IPS DF 4.7 (cell line): Measurements from ENCODE around the gene MEIS1.
"Not testable (repeated sequence)": the region's sequence is repeated elsewhere in the genome, so short reads cannot be mapped to it uniquely, and the experiment has no call there.

Experiments
- DNase-seq: peaks from one replicate; pipeline ENCODE4 v3.0.0-alpha.2; 2013; ENCODE audit warnings: low spot score; ENCODE audit errors: extremely low read depth

MEIS1 gene

GRCh38 chr2:66466433-66466832 lies 31.5 kb downstream of the MEIS1 start:
- DNase-seq = no peak

- no peak for DNase-seq
These were observed 32.8 kb downstream of the MEIS1 start for GRCh38 chr2:66467718-66468117.

GRCh38 chr2:66469214-66469902 lies 34.4 kb downstream of the MEIS1 start:
- no peak for DNase-seq

DNA sequence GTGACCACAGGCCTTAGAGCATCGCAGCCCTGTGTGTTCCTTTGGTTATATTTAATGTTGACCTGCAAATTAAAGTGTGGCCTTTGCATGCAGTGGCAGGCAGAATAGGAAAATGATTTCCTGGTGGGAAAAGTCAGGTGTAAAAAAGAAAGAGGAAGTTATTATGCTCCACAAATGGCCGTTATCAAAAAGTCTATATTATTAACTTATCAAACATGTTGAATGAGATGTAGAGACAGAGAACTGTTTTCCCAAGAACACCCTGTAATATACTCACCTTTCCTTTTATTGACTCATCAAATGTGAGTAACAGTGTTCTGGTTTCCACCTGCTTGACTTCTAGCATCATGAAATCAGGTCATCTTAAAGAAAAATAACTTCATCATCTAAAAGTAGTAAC lies 35.3 kb downstream of the MEIS1 start:
- no peak for DNase-seq

- DNase-seq = no peak
These were observed 37.4 kb downstream of the MEIS1 start for GRCh38 chr2:66472225-66472843.

DNA sequence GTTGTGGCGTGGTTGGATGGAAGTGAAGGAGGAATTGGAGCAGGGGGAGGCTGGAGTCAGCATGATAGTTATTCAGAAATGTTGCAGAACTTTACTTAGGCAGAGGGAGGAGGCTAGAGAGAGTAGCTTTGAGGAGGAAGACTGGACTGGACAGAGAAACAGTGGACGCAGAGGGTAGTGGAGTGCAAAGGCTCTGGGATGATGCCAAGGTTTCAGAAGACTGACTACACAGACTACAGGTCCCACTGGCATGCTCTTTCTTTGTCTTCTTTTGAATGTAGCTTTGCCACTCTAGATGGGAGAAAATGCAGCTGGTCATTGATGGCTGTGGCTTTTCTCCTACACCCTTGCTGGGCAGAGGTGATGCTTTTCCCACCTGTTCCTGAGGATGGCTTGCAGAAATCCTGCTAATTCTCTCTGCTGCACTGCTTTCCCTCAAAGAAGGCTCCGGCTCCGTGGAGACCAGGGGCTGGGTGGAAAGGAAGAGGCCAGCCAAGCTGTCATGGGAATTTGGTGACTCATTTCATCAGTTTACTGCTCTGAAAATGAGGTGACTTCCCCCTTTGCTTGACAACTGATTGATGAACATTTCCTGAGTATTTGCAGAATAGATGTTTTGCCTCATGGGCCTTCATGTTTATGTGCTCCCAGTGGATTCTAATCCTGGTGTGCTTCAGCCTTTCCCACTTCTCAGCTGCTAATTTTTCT lies 42.4 kb downstream of the MEIS1 start:
- DNase-seq = no peak

GRCh38 chr2:66478299-66478698 lies 43.4 kb downstream of the MEIS1 start:
- no peak for DNase-seq

DNA sequence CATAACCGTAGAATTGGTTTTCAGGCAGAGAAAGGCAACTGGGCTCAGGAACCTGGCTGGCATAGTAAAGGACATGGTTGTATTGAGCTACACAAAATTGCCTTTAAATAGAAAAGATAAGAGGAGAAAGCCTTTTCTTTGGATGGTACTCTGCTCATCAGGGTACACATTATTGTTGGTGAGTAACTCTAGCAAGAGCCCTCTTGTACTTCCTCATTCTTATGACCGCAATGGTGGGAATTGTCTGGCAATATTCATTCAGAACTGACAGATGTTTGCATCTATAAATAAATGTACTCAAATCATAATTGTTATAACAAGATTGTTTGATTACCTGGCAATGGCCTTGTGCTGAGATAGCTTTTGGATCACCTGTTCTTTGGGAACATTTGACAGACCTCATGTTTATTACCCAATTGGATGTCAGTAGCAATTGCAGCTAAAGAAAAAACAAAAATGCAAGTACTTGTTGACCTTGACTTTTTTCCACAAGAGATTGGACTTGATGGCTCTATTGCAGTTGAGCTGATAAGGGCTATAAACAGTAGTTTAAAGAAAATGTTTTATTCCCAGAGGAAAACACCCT lies 43.9 kb downstream of the MEIS1 start:
- DNase-seq = no peak

DNA sequence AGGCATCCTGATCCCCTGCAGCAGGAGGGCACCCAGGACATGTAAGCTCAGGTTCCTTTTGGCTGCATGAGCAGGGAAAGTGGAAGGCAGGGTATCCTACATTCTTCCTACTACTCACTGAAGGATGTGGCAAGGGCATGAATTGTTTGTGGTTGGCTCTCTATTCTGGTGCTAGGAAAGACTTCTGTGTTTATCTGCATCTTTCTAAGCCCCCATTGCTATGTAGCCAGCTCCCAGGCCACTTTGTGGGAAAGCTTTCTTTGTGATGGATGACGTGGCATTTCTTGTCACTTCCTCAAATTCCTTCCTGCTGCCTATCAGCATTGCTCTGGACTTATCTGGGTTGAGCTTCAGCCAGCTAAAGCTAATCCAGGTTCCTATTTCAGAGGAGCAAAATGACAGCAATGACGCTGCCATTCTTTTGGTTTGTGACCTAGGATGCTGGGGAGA lies 46.2 kb downstream of the MEIS1 start:
- no peak for DNase-seq

DNA sequence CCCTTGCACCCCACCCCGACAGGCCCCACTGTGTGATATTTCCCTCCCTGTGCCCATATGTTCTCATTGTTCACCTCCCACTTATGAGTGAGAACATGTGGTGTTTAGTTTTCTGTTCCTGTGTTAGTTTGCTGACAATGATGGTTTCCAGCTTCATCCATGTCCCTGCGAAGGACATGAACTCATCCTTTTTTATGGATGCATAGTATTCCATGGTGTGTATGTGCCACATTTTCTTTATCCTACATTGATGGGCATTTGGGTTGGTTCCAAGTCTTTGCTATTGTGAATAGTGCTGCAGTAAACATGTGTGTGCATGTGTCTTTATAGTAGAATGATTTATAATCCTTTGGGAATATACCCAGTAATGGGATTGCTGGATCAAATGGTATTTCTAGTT lies 50.3 kb downstream of the MEIS1 start:
- DNase-seq = not testable (repeated sequence)

GRCh38 chr2:66488946-66489345 lies 54.0 kb downstream of the MEIS1 start:
- no peak for DNase-seq

DNA sequence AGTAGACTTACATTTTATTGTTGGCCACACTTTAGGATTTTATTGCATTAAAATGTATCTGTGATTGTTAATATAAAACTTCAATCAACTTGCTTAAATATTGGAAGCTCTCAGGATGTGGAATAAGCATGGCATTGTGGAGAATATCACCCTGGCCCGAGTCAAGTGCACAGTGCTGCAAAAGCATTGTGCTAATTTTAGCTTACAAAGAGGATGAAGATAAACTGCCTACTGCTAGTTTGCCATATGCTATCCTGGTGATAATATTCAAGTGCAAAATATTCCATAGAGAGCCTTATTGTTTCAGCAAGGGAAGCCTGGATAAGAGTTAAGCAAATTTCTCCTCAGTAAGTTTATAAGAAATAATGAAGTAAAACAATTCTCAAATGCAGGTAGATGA lies 54.5 kb downstream of the MEIS1 start:
- DNase-seq = no peak

GRCh38 chr2:66490588-66491001 lies 55.7 kb downstream of the MEIS1 start:
- DNase-seq = no peak

- no peak for DNase-seq
These were observed 59.8 kb downstream of the MEIS1 start for GRCh38 chr2:66494708-66495107.

DNA sequence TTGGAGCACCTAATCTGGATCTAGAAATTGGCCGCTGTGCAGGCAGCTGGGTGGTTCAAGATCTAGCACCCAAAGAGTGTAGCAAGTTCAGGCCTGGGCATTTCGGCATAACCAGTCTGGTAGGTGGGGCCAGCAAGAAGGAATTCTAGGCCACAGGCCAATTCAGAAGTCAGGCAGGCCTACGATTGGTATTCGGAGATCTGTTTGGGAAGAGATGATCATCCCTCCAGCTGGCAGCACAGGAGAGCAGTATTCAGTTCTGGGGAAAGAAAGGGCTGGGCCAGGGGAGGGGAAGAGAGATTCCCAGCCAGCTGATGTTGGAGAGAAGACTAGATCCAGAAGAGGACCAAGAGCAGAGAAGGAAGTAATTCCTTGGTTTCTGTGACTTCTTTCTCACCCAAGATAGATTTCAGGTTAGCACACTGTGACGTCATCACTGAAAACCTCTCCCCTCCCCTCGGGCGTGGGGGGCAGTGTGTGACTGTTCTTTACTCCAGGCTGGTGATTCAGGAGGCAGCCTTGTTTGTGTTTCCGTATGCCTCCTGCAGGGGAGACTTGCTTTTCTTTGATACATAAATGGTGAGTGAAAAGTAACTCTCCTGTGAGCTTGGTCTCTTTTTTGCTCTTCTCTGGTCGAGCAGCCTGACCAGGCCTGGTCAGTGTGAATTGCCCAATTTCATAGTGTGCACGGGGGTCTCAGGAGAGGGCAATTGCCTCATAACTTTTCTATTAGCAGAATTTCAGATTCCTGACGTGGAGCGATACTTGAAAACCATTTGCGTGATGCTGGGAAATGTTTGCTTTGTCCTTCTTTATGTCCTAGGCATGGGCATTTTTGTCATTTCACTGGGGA lies 61.1 kb downstream of the MEIS1 start:
- no peak for DNase-seq

- DNase-seq = no peak
These were observed 61.9 kb downstream of the MEIS1 start for GRCh38 chr2:66496670-66497420.

DNA sequence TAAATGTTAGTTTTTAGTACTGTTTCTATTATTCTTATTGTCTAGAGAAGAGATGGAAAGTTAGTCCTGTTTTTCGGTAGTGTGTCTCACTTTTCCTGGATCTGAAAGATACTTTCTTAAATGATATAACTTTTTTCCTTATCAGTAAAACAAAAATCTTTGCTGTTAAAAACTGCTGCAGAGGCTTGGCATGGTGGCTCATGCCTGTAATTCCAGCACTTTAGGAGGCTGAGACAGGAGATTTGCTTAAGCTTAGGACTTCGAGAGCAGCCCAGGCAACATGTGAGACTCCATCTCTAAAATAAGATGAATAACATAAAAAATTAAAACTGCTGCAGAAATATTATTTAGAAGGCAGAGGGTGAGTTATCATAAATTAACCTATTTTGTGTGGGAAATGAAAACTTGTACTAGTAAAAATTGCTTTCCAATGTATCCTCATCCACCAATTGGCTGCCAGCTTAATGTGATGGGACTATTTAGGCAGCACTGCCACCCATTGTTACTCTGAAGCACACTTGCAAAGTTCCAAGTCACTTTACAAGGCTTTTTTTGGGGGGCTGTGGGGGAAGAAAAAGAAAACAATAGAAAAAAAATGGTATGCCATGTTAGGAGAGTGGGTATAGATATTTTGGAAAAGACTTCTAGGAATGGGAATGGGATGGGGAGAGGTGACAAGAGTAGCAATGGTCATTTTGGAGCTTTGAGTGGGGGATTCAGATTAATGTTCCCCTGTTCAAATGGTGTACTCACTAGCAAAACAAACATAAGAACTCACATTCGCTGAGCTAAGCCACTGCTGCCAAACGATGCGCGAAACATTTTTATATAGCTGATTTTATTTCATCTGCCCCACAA lies 62.7 kb downstream of the MEIS1 start:
- no peak for DNase-seq

- DNase-seq = no peak
These were observed 63.5 kb downstream of the MEIS1 start for GRCh38 chr2:66498289-66498975.

DNA sequence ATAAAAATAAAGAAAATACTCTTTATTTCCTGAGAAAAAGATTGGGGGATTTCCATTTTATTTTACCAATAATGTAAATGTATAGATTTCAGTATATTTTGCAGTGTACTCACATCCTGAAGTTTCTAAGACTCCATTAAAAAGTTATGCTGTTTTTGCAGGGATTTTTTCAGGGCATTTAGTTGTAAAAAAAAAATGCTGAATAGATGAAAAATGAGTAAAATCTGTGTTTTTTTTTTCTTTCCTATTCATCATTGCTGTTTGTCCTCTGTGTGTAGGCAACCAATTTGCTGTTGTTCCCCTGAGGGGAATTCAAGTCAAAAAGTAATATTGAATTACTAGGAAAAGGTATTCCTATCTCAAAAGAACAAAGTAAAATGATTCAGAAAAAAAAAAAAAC lies 66.3 kb downstream of the MEIS1 start:
- no peak for DNase-seq
